Measurements from ENCODE around the gene IGFBP6.

Gene IGFBP6

GRCh38 chr12:53069621-53070410, 27.7 kb upstream of the IGFBP6 start:
- no peak for DNase-seq (ENCODE audit: low read depth in 2 of 2, low spot score in 1 of 2)

- no peak for DNase-seq (ENCODE audit: low read depth in 2 of 2, low spot score in 1 of 2)
Observed at GRCh38 chr12:53070877-53071492, 26.5 kb upstream of the IGFBP6 start.

- DNase-seq (ENCODE audit: low read depth in 2 of 2, low spot score in 1 of 2), result no peak
Observed at GRCh38 chr12:53071591-53072551, 25.6 kb upstream of the IGFBP6 start.

- DNase-seq (ENCODE audit: low read depth in 2 of 2, low spot score in 1 of 2), result no peak
Observed at GRCh38 chr12:53073881-53074280, 23.6 kb upstream of the IGFBP6 start.

- DNase-seq (ENCODE audit: low read depth in 2 of 2, low spot score in 1 of 2), result no peak
Observed at GRCh38 chr12:53074283-53074998, 23.0 kb upstream of the IGFBP6 start.

- DNase-seq (ENCODE audit: low read depth in 2 of 2, low spot score in 1 of 2), result no peak
Observed at GRCh38 chr12:53074999-53075370, 22.5 kb upstream of the IGFBP6 start.

- no peak for DNase-seq (ENCODE audit: low read depth in 2 of 2, low spot score in 1 of 2)
Observed at GRCh38 chr12:53076461-53076860, 21.0 kb upstream of the IGFBP6 start.

GRCh38 chr12:53077030-53077429, 20.4 kb upstream of the IGFBP6 start:
- no peak for DNase-seq (ENCODE audit: low read depth in 2 of 2, low spot score in 1 of 2)

- DNase-seq (ENCODE audit: low read depth in 2 of 2, low spot score in 1 of 2), result no peak
Observed at GRCh38 chr12:53078425-53079225, 18.8 kb upstream of the IGFBP6 start.

- peak; percentile 91 to 92 for DNase-seq (ENCODE audit: low read depth in 2 of 2, low spot score in 1 of 2)
Observed at GRCh38 chr12:53079226-53080117, 18.0 kb upstream of the IGFBP6 start, which contains the start of gene SPRYD3. TSS of gene SPRYD3 (minus strand) at chr12:53079390. CDS start at chr12:53079333, 57 bp downstream.

GRCh38 chr12:53082637-53083175, 14.8 kb upstream of the IGFBP6 start:
- DNase-seq (ENCODE audit: low read depth in 2 of 2, low spot score in 1 of 2), result no peak

GRCh38 chr12:53086361-53086760, 11.1 kb upstream of the IGFBP6 start:
- DNase-seq (ENCODE audit: low read depth in 2 of 2, low spot score in 1 of 2), result no peak

- DNase-seq (ENCODE audit: low read depth in 2 of 2, low spot score in 1 of 2), result no peak
Observed at GRCh38 chr12:53090105-53090504, 7.4 kb upstream of the IGFBP6 start.

- no peak for DNase-seq (ENCODE audit: low read depth in 2 of 2, low spot score in 1 of 2)
Observed at GRCh38 chr12:53090554-53090953, 6.9 kb upstream of the IGFBP6 start.

GRCh38 chr12:53091756-53092155, 5.7 kb upstream of the IGFBP6 start:
- no peak for DNase-seq (ENCODE audit: low read depth in 2 of 2, low spot score in 1 of 2)

- DNase-seq (ENCODE audit: low read depth in 2 of 2, low spot score in 1 of 2), result no peak
Observed at GRCh38 chr12:53093777-53094393, 3.6 kb upstream of the IGFBP6 start.

- no peak for DNase-seq (ENCODE audit: low read depth in 2 of 2, low spot score in 1 of 2)
Observed at GRCh38 chr12:53094394-53094787, 3.1 kb upstream of the IGFBP6 start.

Data from stimulated activated CD8-positive, alpha-beta memory T cell treated with anti-CD3 and anti-CD28 coated beads, Interleukin-4, amount 100 ng/mL, for 4 hours (primary cell).